Uterus (tissue), 2 donors: ENCODE measurements around the gene C19orf33.

ENCODE experiments used
- POLR2A ChIP-seq, 2 donors: fragments of 450-650 bp; IDR thresholded peaks; one replicate each; pipeline ENCODE4 v1.6.1; 2016; ENCODE audit warnings: antibody characterized with exemption in 2 of 2, mild to moderate bottlenecking in 1 of 2, moderate library complexity in 1 of 2
- TF ChIP-seq, protein P1 (sequence below), 4 experiments: fragments of 200-600 bp in 2 of 4; fragments of 450-650 bp in 2 of 4; sonication (generic) in 2 of 4; IDR thresholded peaks; one replicate each; pipeline ENCODE4 v1.5.1; 2016 to 2019; ENCODE audit warnings: antibody characterized with exemption in 4 of 4, mild to moderate bottlenecking in 2 of 4, moderate library complexity in 1 of 4

DNA sequence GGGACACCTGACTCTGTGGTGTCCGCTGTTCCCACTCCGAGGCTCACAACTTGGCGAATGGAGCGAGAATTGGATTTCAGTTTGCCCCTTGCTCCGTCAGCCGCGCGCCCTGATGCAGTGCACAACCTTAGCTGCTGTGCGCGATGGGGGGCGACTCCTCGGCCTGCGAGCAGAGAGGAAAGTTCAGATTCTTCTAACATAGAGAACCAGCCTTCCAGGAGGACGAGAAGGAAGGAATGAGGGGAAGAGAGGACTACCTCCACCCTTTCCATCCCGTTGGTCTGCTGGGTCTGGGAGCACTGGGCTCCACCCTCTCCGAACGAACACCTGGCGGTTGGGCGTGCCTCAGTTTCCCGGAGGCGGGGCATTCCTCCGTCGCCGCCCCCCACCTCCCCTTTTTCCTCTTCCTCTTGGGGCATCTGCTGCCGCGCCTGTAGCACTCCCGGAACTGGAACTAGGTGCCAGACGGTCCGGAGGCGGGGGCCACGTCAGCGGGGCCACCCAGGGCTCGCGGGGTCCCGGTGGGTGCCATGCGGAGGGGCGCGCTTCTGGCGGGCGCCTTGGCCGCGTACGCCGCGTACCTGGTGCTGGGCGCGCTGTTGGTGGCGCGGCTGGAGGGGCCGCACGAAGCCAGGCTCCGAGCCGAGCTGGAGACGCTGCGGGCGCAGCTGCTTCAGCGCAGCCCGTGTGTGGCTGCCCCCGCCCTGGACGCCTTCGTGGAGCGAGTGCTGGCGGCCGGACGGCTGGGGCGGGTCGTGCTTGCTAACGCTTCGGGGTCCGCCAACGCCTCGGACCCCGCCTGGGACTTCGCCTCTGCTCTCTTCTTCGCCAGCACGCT, 15.6 kb downstream of the C19orf33 start, which contains the start of gene KCNK6:
- TF ChIP-seq, protein P1, sequence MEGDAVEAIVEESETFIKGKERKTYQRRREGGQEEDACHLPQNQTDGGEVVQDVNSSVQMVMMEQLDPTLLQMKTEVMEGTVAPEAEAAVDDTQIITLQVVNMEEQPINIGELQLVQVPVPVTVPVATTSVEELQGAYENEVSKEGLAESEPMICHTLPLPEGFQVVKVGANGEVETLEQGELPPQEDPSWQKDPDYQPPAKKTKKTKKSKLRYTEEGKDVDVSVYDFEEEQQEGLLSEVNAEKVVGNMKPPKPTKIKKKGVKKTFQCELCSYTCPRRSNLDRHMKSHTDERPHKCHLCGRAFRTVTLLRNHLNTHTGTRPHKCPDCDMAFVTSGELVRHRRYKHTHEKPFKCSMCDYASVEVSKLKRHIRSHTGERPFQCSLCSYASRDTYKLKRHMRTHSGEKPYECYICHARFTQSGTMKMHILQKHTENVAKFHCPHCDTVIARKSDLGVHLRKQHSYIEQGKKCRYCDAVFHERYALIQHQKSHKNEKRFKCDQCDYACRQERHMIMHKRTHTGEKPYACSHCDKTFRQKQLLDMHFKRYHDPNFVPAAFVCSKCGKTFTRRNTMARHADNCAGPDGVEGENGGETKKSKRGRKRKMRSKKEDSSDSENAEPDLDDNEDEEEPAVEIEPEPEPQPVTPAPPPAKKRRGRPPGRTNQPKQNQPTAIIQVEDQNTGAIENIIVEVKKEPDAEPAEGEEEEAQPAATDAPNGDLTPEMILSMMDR (IDR thresholded peaks at IDR 0.05): no peak
- TF ChIP-seq POLR2A (IDR thresholded peaks at IDR 0.05): peak; percentile 36 to 41
